ENCODE results near the gene C12orf42. TPM values are rescaled to one million over a fixed set of nuclear protein-coding genes. Genes with fewer than 3 reads are reported as not detected.

Gene C12orf42
- total RNA-seq, 1 experiment from 2014 or later: not detected

- CTCF ChIA-PET: interaction anchor here (0.7 kb wide), 1 partner anchor 1471 kb away, joined by 4 read pairs; no protein-coding TSS in a partner anchor
Observed at GRCh38 chr12:103268831-103269514, 226.8 kb downstream of the C12orf42 start.

GRCh38 chr12:103257763-103258162 lies 238.0 kb downstream of the C12orf42 start:
- TF ChIP-seq CTCF (IDR thresholded peaks at IDR 0.05; ENCODE audit: insufficient read depth in 1 of 2, low read depth in 1 of 2, low read length in 1 of 2, severe bottlenecking in 1 of 2, unreplicated experiment in 1 of 2): no peak
- H3K27ac Mint-ChIP-seq (ENCODE audit: unreplicated experiment): no peak overlapping the region
- H3K4me1 Mint-ChIP-seq (ENCODE audit: low read depth, unreplicated experiment): no peaks in the 10 kb centered on the region
- ChIA-PET POLR2A (no interaction called here), CTCF (no interaction called here)
- no peaks in the 10 kb centered on the region for H3K36me3 ChIP-seq (ENCODE audit: control insufficient read depth, insufficient read depth, low read length)
- H3K4me1 ChIP-seq: no peaks in the 10 kb centered on the region
- peaks cover 5% of the 10 kb centered on the region for H3K36me3 Mint-ChIP-seq (ENCODE audit: insufficient read depth, unreplicated experiment)
- BruUV-seq (replicated peaks): no TSS peak
- no peak for DNase-seq
- no peaks in the 10 kb centered on the region for H3K27me3 Mint-ChIP-seq (ENCODE audit: insufficient read depth, unreplicated experiment)
- no peaks in the 10 kb centered on the region for H3K27me3 ChIP-seq (replicated peaks; ENCODE audit: control insufficient read depth, insufficient read depth, low read length)
- no peak overlapping the region for H3K4me3 Mint-ChIP-seq (ENCODE audit: unreplicated experiment)
- peaks cover 15% of the 10 kb centered on the region for H3K9me3 Mint-ChIP-seq (ENCODE audit: unreplicated experiment)
- H3K9me3 ChIP-seq: no peaks in the 10 kb centered on the region
- H3K4me3 ChIP-seq (ENCODE audit: low read depth, low read length): no peak overlapping the region
- intact Hi-C loops (cut with micrococcal nuclease; ENCODE audit: unreplicated experiment): no loop called here

More at GRCh38 chr12:103268831-103269514, 226.8 kb downstream of the C12orf42 start:
- Mint-ChIP-seq H3K4me1 (ENCODE audit: low read depth, unreplicated experiment) (no peaks in the 10 kb centered on the region), H3K27me3 (ENCODE audit: insufficient read depth, unreplicated experiment) (peaks cover 5% of the 10 kb centered on the region), H3K27ac (ENCODE audit: unreplicated experiment) (no peak overlapping the region), H3K9me3 (ENCODE audit: unreplicated experiment) (no peaks in the 10 kb centered on the region), H3K4me3 (ENCODE audit: unreplicated experiment) (no peak overlapping the region), H3K36me3 (ENCODE audit: insufficient read depth, unreplicated experiment) (no peaks in the 10 kb centered on the region)
- no peaks in the 10 kb centered on the region for H3K27me3 ChIP-seq (replicated peaks; ENCODE audit: control insufficient read depth, insufficient read depth, low read length)
- POLR2A ChIA-PET: no interaction called here
- no peak overlapping the region for H3K4me3 ChIP-seq (ENCODE audit: low read depth, low read length)
- DNase-seq: no peak
- no peak for TF ChIP-seq CTCF (IDR thresholded peaks at IDR 0.05; ENCODE audit: insufficient read depth in 1 of 2, low read depth in 1 of 2, low read length in 1 of 2, severe bottlenecking in 1 of 2, unreplicated experiment in 1 of 2)
- H3K36me3 ChIP-seq (ENCODE audit: control insufficient read depth, insufficient read depth, low read length): no peaks in the 10 kb centered on the region
- no TSS peak for BruUV-seq (replicated peaks)
- no peaks in the 10 kb centered on the region; the same call in 1 of the 2 replicates for H3K4me1 ChIP-seq
- no peaks in the 10 kb centered on the region for H3K9me3 ChIP-seq
- intact Hi-C loops (cut with micrococcal nuclease; ENCODE audit: unreplicated experiment): no loop called here

Other genes with a start within 250 kb of the C12orf42 start
- gene STAB2, start 91.3 kb upstream of the C12orf42 start, total RNA-seq (2022): 0.25 TPM in 1 of 2 replicates, not detected in the other

Data from Caco-2 (cell line).